ENCODE data around the gene ATP5IF1. TPM values are rescaled to one million over a fixed set of nuclear protein-coding genes. Genes with fewer than 3 reads are reported as not detected.

Gene ATP5IF1
- total and polyA plus RNA-seq, 11 donors, result 209 to 3,101 (median 423) TPM

DNA sequence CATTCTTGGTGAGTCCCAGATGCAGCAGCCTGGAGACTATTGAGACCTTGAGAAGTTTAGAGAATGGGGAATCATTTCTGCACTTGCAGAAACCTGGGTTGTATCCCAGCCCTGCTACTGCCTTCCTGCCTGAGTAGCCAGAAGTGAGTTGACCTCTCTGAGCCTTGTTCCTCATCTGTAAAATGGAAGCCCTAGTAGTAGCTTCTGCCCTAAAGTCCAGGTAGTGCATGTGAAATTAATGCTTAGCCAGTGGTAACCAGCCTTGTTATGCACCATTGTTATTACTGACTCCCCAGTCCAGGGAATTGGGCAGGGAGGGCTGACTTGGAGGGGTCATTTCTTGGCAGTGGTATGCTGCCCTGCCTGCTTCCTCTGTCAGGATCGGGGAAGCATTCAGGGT is 29.0 kb downstream of the ATP5IF1 start:
- Histone ChIP-seq H3K27ac (no peak overlapping the region), H3K4me3 (no peak overlapping the region), H3K9me3 (no peaks in the 10 kb centered on the region), H3K4me1 (peaks cover 0 to 57% (median 32%) of the 10 kb centered on the region in 12 donors), H3K36me3 (peaks cover 0 to 10% (median 4%) of the 10 kb centered on the region in 9 donors), H3K27me3 (no peaks in the 10 kb centered on the region)
- ATAC-seq, result no peak
- intact Hi-C loops (cut with DNase I), result loop anchor here in 2 of 10 donors (5.0 kb wide), 1 partner anchor 62 kb away; the partner anchor contains the start of gene MED18 (in 2 of the 2)
- WGBS, 4 donors, result 75 to 89% (median 81%) methylated on average over 1 of the region's 1 CpG
- TF ChIP-seq, protein P1, sequence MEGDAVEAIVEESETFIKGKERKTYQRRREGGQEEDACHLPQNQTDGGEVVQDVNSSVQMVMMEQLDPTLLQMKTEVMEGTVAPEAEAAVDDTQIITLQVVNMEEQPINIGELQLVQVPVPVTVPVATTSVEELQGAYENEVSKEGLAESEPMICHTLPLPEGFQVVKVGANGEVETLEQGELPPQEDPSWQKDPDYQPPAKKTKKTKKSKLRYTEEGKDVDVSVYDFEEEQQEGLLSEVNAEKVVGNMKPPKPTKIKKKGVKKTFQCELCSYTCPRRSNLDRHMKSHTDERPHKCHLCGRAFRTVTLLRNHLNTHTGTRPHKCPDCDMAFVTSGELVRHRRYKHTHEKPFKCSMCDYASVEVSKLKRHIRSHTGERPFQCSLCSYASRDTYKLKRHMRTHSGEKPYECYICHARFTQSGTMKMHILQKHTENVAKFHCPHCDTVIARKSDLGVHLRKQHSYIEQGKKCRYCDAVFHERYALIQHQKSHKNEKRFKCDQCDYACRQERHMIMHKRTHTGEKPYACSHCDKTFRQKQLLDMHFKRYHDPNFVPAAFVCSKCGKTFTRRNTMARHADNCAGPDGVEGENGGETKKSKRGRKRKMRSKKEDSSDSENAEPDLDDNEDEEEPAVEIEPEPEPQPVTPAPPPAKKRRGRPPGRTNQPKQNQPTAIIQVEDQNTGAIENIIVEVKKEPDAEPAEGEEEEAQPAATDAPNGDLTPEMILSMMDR (IDR thresholded peaks at IDR 0.05), result no peak
- TF ChIP-seq POLR2A (IDR thresholded peaks at IDR 0.05), result no peak
- DNase-seq, result no peak

DNA sequence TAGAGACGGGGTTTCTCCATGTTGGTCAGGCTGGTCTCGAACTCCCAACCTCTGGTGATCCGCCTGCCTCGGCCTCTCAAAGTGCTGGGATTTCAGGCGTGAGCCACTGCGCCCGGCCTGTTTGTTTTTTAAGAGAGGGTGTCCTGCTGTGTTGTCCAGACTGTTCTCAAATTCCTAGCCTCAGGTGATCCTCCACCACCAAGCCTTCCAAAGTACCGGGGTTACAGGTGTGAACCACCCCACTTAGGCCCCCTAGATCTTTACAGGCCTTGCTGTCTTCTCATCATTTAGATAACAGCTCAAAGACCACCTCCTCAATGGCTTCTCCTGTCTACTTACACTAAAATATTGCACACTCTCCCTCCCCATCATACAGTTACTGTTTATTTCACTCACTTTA is 29.7 kb downstream of the ATP5IF1 start:
- no peak for DNase-seq
- intact Hi-C loops (cut with DNase I), result loop anchor here in 1 of 10 donors (5.0 kb wide), 1 partner anchor 62 kb away; the partner anchor contains the start of gene MED18
- peaks cover 0 to 57% (median 30%) of the 10 kb centered on the region in 12 donors for H3K4me1 ChIP-seq
- ATAC-seq, result no peak
- peaks cover 0 to 14% (median 5%) of the 10 kb centered on the region in 9 donors for H3K36me3 ChIP-seq
- WGBS, 4 donors, result 90 to 94% (median 91%) methylated on average over 8 of the region's 8 CpGs
- H3K4me3 ChIP-seq, result no peak overlapping the region
- TF ChIP-seq, protein P1 (IDR thresholded peaks at IDR 0.05), result no peak
- no peak for TF ChIP-seq POLR2A (IDR thresholded peaks at IDR 0.05)
- no peaks in the 10 kb centered on the region for H3K9me3 ChIP-seq
- no peaks in the 10 kb centered on the region for H3K27me3 ChIP-seq
- H3K27ac ChIP-seq, result no peak overlapping the region

DNA sequence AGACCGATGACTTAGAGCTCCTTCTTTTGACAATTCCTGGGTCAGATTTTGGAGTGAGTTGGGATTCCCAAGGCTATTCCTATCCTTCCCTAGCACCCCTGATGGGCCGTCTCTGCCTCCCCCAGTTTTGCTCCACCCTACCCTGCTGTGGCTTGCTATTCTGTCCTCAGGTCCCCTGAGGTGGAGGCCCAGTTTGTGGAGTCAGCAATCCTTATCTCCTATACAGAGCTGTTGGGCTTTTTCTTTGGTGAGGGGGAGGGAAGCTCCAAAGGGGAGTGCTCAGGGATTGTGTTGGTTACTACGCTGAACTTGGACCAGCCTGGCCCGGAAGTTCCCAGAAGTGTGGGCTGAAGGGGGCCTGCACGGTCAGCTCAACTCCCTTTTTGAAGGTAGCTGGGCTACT is 31.0 kb downstream of the ATP5IF1 start:
- peak in 3 of 4 donors; percentile 24 to 45 (median 35) for ATAC-seq
- H3K9me3 ChIP-seq, result no peaks in the 10 kb centered on the region
- TF ChIP-seq, protein P1 (IDR thresholded peaks at IDR 0.05), result no peak
- no peak for TF ChIP-seq POLR2A (IDR thresholded peaks at IDR 0.05)
- H3K36me3 ChIP-seq, result peaks cover 0 to 28% (median 16%) of the 10 kb centered on the region in 9 donors
- H3K27me3 ChIP-seq, result no peaks in the 10 kb centered on the region
- no peak overlapping the region for H3K4me3 ChIP-seq
- DNase-seq, result no peak
- whole genome bisulfite sequencing, 4 donors, result 46 to 53% (median 51%) methylated on average over 5 of the region's 5 CpGs
- intact Hi-C loops (cut with DNase I), result loop anchor here in 1 of 10 donors (5.0 kb wide), 1 partner anchor 60 kb away; the partner anchor contains the start of gene MED18
- H3K27ac ChIP-seq, result no peak overlapping the region
- peaks cover 0 to 44% (median 18%) of the 10 kb centered on the region in 12 donors for H3K4me1 ChIP-seq

DNA sequence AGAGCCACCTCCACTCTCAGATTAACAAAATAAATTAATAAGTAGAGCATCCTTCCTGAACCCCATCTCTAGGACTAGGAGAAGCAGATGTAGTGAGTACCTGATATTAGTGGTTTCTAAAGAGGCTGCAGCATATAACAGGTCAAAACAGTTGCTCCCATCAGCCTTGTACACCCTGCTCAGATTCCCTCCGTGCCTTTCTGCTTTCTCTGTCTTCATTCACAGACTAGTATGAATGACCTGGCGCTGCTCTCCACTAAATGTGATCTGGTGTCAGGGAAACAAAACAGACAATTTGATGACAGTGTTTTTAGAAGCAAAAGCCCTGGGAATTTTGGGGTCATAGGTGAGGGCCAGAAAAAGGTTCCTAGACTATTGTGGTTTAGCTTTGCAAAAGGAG is 31.7 kb downstream of the ATP5IF1 start:
- ATAC-seq (peak in 2 of 4 donors; percentile 78 to 81), DNase-seq (no peak)
- Histone ChIP-seq H3K27me3 (no peaks in the 10 kb centered on the region), H3K4me3 (no peak overlapping the region), H3K27ac (no peak overlapping the region), H3K9me3 (no peaks in the 10 kb centered on the region), H3K4me1 (peaks cover 0 to 40% (median 15%) of the 10 kb centered on the region in 12 donors), H3K36me3 (peaks cover 0 to 35% (median 23%) of the 10 kb centered on the region in 9 donors)
- TF ChIP-seq POLR2A (IDR thresholded peaks at IDR 0.05), result no peak
- TF ChIP-seq, protein P1 (IDR thresholded peaks at IDR 0.05), result no peak
- WGBS, 4 donors, result 48 to 65% (median 52%) methylated on average over 2 of the region's 2 CpGs
- intact Hi-C loops (cut with DNase I), result loop anchor here in 1 of 10 donors (5.0 kb wide), 1 partner anchor 60 kb away; the partner anchor contains the start of gene MED18
